Measurements from ENCODE around the gene DNAJC5G.

DNA sequence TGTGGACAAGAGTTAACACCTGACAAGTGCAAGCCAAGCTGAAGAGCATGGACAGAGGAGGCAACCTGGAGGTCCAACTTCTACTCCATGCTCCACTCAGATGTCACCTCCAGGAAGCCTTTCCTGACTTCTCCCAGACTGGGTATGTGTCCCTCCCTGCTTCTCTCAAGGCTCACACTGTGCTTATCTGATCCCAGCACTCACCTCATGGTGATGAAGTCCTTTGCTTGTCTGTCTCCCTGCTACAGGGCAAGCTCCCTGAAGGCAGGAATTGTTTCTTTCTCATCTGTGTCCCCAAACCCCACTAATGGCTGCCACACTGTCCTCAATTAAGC is 9.7 kb upstream of the DNAJC5G start:
- no peak for TF ChIP-seq CTCF (IDR thresholded peaks at IDR 0.05; ENCODE audit: low read length)
- no peak for TF ChIP-seq EZH2phosphoT487 (IDR thresholded peaks at IDR 0.05; ENCODE audit: low read length)
